ENCODE data around the gene GPR35.

The GPR35 gene

DNA sequence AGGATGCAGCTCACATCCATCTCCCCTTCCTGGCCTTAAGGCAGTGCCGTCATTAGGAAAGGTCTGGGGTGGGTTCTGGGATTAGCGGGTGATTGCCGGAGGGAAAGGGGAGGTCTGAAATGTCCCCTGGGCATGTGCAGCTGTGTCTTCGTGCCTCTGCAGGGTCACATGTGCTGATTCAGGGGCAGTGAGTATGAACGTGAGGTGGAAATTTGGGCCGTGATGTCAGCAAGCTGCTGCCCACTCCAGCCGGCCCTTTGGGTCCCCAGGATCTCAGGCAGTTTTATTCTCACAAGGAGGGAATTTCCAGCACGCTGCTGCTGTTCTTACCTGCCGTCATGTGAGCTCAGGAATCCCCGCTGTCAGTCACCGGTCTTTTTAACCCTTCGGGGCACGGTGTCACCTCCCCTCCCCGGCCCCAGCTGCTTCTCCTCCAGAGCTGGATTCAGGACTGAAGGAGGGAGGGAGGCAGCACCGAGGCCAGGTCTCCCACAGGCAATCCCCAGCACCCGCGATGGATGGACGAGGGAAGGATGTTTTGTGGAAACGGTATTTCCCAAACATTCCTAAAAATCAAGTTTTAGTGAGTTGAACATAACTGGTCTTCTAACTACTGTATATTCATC is 23.5 kb downstream of the GPR35 start:
- TF ChIP-seq FOXP2 (optimal IDR thresholded peaks at IDR 0.05; ENCODE audit: borderline replicate concordance, extremely low read depth, extremely low read length, insufficient read depth) (no peak), POLR2AphosphoS5 (IDR thresholded peaks at IDR 0.05; ENCODE audit: low read depth, low read length) (no peak), SIN3A (IDR thresholded peaks at IDR 0.05; ENCODE audit: borderline replicate concordance, insufficient read depth, low read length) (no peak)
- TF ChIP-seq, protein P1, sequence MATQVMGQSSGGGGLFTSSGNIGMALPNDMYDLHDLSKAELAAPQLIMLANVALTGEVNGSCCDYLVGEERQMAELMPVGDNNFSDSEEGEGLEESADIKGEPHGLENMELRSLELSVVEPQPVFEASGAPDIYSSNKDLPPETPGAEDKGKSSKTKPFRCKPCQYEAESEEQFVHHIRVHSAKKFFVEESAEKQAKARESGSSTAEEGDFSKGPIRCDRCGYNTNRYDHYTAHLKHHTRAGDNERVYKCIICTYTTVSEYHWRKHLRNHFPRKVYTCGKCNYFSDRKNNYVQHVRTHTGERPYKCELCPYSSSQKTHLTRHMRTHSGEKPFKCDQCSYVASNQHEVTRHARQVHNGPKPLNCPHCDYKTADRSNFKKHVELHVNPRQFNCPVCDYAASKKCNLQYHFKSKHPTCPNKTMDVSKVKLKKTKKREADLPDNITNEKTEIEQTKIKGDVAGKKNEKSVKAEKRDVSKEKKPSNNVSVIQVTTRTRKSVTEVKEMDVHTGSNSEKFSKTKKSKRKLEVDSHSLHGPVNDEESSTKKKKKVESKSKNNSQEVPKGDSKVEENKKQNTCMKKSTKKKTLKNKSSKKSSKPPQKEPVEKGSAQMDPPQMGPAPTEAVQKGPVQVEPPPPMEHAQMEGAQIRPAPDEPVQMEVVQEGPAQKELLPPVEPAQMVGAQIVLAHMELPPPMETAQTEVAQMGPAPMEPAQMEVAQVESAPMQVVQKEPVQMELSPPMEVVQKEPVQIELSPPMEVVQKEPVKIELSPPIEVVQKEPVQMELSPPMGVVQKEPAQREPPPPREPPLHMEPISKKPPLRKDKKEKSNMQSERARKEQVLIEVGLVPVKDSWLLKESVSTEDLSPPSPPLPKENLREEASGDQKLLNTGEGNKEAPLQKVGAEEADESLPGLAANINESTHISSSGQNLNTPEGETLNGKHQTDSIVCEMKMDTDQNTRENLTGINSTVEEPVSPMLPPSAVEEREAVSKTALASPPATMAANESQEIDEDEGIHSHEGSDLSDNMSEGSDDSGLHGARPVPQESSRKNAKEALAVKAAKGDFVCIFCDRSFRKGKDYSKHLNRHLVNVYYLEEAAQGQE (IDR thresholded peaks at IDR 0.05; ENCODE audit: insufficient read depth in 1 of 2, low read depth in 2 of 2, low read length in 2 of 2) = no peak

DNA sequence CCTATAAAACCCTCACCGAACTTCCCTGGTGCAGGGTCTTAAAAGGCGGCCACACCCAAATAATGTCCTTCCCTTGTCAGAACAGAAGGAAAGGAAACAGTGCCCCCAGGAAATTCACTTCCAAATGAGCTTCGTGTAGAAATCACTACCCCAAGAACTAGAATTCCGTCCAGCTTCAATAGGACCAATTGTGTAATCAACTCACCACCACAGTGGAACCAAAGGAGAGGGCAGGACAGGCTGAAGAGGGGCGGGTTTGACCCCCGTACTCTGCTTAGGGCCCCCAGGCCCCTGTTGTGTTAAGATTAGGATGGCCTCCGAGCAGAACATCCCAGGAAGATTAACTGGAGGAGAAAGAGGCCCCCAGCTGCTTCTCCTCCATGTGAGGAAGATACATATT is 24.1 kb downstream of the GPR35 start:
- TF ChIP-seq TAF1 (IDR thresholded peaks at IDR 0.05; ENCODE audit: borderline replicate concordance, insufficient read depth, low read length) = no peak
- TF ChIP-seq SIN3A (IDR thresholded peaks at IDR 0.05; ENCODE audit: borderline replicate concordance, insufficient read depth, low read length) = no peak
- no peak for TF ChIP-seq FOXP2 (optimal IDR thresholded peaks at IDR 0.05; ENCODE audit: borderline replicate concordance, extremely low read depth, extremely low read length, insufficient read depth)
- TF ChIP-seq POLR2AphosphoS5 (IDR thresholded peaks at IDR 0.05; ENCODE audit: low read depth, low read length) = no peak
- TF ChIP-seq, protein P1 (IDR thresholded peaks at IDR 0.05; ENCODE audit: insufficient read depth in 1 of 2, low read depth in 2 of 2, low read length in 2 of 2) = no peak

DNA sequence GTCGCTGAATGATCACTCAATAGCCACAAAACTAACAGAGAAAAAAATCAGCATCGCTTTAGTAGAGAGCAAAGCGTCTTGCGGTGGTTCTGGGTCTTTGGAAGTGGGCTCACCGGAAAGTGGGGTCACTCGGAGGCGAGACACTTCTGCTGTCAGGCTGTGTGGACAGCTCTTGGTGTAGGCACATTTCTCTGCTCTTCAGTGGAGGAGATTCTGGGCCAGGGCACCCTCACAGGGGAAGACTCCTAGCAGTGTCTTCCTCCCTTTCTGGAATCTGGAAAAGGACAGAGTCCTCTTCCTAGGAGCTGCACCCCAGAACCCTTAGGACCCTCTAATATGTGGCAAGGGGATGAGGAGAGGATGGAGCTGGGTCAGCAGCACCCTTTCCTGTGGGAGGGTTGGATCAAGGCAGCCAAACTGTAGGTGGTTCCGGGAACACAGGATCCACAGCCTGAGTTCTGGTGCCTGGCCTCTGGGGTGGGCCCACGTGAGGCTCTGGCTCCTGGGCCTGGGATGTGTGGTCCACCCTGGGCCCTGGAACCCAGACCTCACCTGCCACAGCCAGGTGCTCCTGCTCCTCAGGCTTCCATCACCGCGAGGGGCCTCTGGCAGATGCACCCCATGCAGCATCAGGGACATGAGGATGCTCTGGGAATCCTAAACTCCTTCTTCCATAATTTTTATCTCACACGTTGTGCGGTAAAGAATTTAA is 25.1 kb downstream of the GPR35 start:
- no peak for TF ChIP-seq SIN3A (IDR thresholded peaks at IDR 0.05; ENCODE audit: borderline replicate concordance, insufficient read depth, low read length)
- TF ChIP-seq, protein P1 (IDR thresholded peaks at IDR 0.05; ENCODE audit: insufficient read depth in 1 of 2, low read depth in 2 of 2, low read length in 2 of 2) = no peak
- TF ChIP-seq FOXP2 (optimal IDR thresholded peaks at IDR 0.05; ENCODE audit: borderline replicate concordance, extremely low read depth, extremely low read length, insufficient read depth) = no peak
- TF ChIP-seq POLR2AphosphoS5 (IDR thresholded peaks at IDR 0.05; ENCODE audit: low read depth, low read length) = no peak
- no peak for TF ChIP-seq TAF1 (IDR thresholded peaks at IDR 0.05; ENCODE audit: borderline replicate concordance, insufficient read depth, low read length)

DNA sequence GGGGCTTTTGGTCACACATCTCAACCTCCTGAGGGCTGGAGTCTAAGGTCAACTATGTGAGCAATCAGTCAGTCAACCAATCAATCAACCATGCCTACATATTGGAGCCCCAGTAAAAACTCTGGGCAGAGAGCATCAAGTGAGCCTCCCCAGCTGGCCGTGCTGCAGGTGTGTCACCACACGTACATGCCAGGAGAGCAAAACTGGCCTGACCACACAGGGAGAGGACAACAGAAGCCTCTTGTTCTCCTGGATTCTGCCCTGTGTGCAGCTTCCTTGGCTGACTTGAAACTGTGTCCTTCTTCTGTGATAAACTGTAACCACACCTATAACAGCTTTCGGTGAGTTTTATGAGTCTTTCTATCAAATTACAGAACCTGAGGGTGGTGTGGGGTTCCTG is 25.9 kb downstream of the GPR35 start:
- no peak for TF ChIP-seq SIN3A (IDR thresholded peaks at IDR 0.05; ENCODE audit: borderline replicate concordance, insufficient read depth, low read length)
- no peak for TF ChIP-seq TAF1 (IDR thresholded peaks at IDR 0.05; ENCODE audit: borderline replicate concordance, insufficient read depth, low read length)
- TF ChIP-seq, protein P1 (IDR thresholded peaks at IDR 0.05; ENCODE audit: insufficient read depth in 1 of 2, low read depth in 2 of 2, low read length in 2 of 2) = no peak
- TF ChIP-seq FOXP2 (optimal IDR thresholded peaks at IDR 0.05; ENCODE audit: borderline replicate concordance, extremely low read depth, extremely low read length, insufficient read depth) = no peak
- TF ChIP-seq POLR2AphosphoS5 (IDR thresholded peaks at IDR 0.05; ENCODE audit: low read depth, low read length) = no peak

All from PFSK-1 (cell line).